Common myeloid progenitor, CD34-positive (primary cell): ENCODE data around the gene PANK1.

Experiments
- CTCF ChIA-PET: fragments of 350-600 bp; sonication (Branson Sonifier 250); formaldehyde crosslinking; loops from one replicate; lab custom pipeline; 2021; ENCODE audit warnings: antibody characterized with exemption; lab: Charles Lee
- POLR2A ChIA-PET: fragments of 350-600 bp; sonication (Branson Sonifier 250); formaldehyde crosslinking; loops from one replicate; lab custom pipeline; 2021; ENCODE audit warnings: antibody characterized with exemption; lab: Charles Lee
- DNase-seq, 3 donors: peaks; one replicate each; pipeline versions ENCODE4 v3.0.0 to v3.0.0-alpha.2; 2013
- H3K27ac ChIP-seq, 2 experiments: 1 replicate in 1 of 2; 2 replicates in 1 of 2; pipeline ENCODE4 v1.7.0; 2013; ENCODE audit warnings: inconsistent platforms in 2 of 2, low read length in 2 of 2, mild to moderate bottlenecking in 2 of 2, low read depth in 1 of 2, moderate library complexity in 1 of 2; ENCODE audit not compliant: severe bottlenecking in 2 of 2, insufficient read depth in 1 of 2, poor library complexity in 1 of 2
- H3K27me3 ChIP-seq, 5 experiments: replicated peaks in 2 of 5; 1 replicate in 3 of 5; 2 replicates in 2 of 5; pipeline versions ENCODE4 v1.6.1 to v1.7.0; 2013; ENCODE audit warnings: low read length in 4 of 5, mild to moderate bottlenecking in 2 of 5, moderate library complexity in 2 of 5, inconsistent platforms in 1 of 5; ENCODE audit not compliant: insufficient read depth in 5 of 5, control insufficient read depth in 4 of 5
- H3K36me3 ChIP-seq, 4 experiments: 1 replicate in 2 of 4; 2 replicates in 2 of 4; pipeline versions ENCODE4 v1.6.1 to v1.7.0; 2013; ENCODE audit warnings: low read length in 3 of 4, control low read depth in 1 of 4, mild to moderate bottlenecking in 1 of 4; ENCODE audit not compliant: control insufficient read depth in 4 of 4, insufficient read depth in 4 of 4
- H3K4me1 ChIP-seq, 4 experiments: 1 replicate in 3 of 4; 2 replicates in 1 of 4; pipeline versions ENCODE4 v1.6.1 to v1.7.1; 2013; ENCODE audit warnings: low read length in 3 of 4, mild to moderate bottlenecking in 3 of 4, control low read depth in 1 of 4, inconsistent platforms in 1 of 4, moderate library complexity in 1 of 4; ENCODE audit not compliant: control insufficient read depth in 4 of 4, insufficient read depth in 4 of 4; ENCODE audit errors: control extremely low read depth in 1 of 4
- H3K4me3 ChIP-seq, 7 experiments: 1 replicate in 4 of 7; 2 replicates in 3 of 7; pipeline versions ENCODE4 v1.5.1 to v1.7.0; 2013; ENCODE audit warnings: mild to moderate bottlenecking in 7 of 7, low read length in 6 of 7, moderate library complexity in 6 of 7, inconsistent platforms in 2 of 7, low read depth in 2 of 7, control low read depth in 1 of 7; ENCODE audit not compliant: insufficient read depth in 4 of 7, control insufficient read depth in 1 of 7; ENCODE audit errors: extremely low read depth in 1 of 7
- H3K9me3 ChIP-seq, 5 experiments: 1 replicate in 4 of 5; 2 replicates in 1 of 5; pipeline versions ENCODE4 v1.6.1 to v1.7.1; 2013; ENCODE audit warnings: low read length in 4 of 5, mild to moderate bottlenecking in 2 of 5, inconsistent platforms in 1 of 5, low read depth in 1 of 5, moderate library complexity in 1 of 5; ENCODE audit not compliant: control insufficient read depth in 4 of 5, insufficient read depth in 2 of 5; ENCODE audit errors: control extremely low read depth in 1 of 5
- WGBS: methylation state at CpG from one replicate; pipeline ENCODE4 v1.1.5; 2013; ENCODE audit not compliant: insufficient coverage; 5-methylcytosine and 5-hydroxymethylcytosine counted together

The PANK1 gene

DNA sequence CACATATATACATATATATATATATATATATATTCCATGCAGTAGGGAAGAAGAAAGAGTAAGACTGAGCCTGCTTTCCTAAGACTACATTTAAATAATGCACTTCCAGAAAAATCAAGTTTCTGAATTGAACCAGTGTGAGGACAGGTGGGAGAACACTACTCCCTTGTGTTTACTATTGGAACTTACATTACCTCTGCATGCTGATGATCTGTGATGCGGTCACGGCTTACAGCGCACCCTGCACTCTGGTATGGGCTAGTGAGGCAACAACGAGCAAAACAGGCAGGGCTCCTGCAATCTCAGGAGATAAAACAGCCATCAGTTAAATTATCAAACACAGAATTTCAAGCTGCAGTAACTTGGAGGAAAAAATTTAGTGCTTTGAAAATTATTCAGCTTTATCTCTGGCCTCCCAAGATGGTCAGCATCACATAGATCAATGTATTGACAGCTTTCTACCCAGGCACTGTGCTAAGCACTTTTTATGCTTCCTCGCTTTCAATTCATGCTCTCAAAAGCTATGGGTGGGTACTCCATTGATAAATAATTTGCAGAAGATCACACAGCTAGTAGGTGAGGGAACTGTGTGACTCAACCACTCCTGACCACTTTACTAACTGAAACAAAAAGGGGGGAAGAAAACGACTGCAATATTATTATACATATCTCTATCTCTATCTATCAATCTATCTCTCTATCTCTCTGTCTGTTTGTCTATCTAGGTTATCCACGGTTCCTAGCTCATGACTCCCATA lies 89.2 kb downstream of the PANK1 start:
- Histone ChIP-seq H3K4me3 (no peak overlapping the region), H3K27me3 (no peaks in the 10 kb centered on the region), H3K9me3 (no peaks in the 10 kb centered on the region), H3K4me1 (no peaks in the 10 kb centered on the region), H3K36me3 (no peaks in the 10 kb centered on the region), H3K27ac (no peak overlapping the region)
- ChIA-PET CTCF (interaction anchor here (1.2 to 1.4 kb wide), 3 partner anchors 9 to 13 kb away, joined by 3 to 4 read pairs (median 3); no protein-coding TSS in a partner anchor), POLR2A (interaction anchor here (0.5 kb wide), 1 partner anchor 8 kb away, joined by 3 read pairs; no protein-coding TSS in a partner anchor)
- DNase-seq = no peak
- WGBS = 90% methylated on average over 5 of the region's 7 CpGs

DNA sequence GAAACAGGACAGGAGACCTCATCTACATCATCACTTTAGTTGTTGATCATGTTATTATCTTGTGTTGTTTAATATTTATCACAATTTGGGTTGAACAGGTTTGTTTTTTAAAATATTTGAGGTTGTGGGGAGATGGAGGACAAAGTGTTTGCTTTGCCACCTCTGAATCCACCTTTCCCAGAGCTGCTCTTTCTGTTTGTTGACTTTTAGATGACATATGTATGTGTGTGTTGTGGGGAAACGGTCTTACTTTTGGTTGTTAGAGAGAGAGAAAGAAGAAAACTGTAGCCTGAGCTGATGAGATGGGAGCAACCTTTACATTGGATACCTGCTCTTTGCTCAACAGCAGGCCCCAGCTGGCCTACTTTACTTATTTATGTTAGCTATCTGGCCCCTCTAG lies 90.6 kb downstream of the PANK1 start:
- Histone ChIP-seq H3K27ac (no peak overlapping the region), H3K9me3 (no peaks in the 10 kb centered on the region), H3K27me3 (no peaks in the 10 kb centered on the region), H3K36me3 (no peaks in the 10 kb centered on the region), H3K4me1 (no peaks in the 10 kb centered on the region), H3K4me3 (no peak overlapping the region)
- DNase-seq = no peak
- CTCF ChIA-PET = interaction anchor here (1.8 kb wide), 1 partner anchor 8 kb away, joined by 6 read pairs; no protein-coding TSS in a partner anchor
- WGBS = no CpG with 5 or more reads among the region's 1 CpG
- POLR2A ChIA-PET = no interaction called here

DNA sequence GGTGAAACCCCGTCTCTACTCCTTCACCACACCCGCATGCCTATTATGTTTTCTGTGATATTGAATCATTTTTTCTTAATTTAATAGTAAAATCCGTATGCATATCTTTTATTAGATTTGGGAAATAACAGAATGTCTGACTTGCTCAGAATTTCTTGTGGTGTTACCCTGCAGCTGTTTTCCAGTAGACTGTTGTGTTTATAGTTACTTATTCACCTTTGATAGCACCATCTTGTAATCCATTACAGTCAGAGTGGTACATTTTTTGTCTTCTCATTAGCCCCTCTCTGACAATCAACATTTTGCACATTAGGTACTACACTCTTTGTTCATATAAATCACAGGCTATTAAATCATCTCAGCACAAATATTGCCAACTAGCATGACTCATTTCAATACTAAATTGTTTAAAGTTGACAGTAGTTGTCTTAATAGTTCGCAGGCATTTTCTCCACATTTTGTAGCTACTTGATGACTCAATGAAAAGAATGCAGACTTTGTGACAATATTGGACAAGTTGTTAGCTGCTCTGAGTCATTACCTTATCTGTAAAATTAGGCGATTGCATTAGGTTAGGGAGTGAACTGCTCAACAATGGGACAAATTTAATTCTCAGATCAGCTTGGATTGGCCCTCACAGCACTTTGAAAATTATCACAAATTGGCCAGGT lies 91.8 kb downstream of the PANK1 start:
- CTCF ChIA-PET = interaction anchor here (1.8 kb wide), 1 partner anchor 10 kb away, joined by 6 read pairs; no protein-coding TSS in a partner anchor
- no peak overlapping the region for H3K4me3 ChIP-seq

DNA sequence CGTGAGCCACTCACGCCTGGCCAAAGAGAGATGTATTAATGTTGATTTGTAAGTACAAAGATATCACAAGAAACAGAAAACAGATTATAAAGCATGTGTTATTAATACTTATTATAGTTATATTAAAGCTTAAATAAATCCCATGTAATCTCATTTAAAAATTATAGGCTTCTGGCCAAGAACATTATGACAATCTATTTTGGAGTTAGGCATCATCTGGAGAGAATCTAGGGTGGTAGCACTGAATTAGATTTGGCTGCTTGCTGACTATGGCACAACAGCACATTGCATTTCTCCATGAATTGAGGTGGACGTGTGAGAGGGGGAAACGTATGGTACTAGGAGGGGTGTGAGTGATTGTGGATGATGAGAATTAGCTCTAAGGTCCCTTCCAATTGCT lies 92.8 kb downstream of the PANK1 start:
- no peaks in the 10 kb centered on the region for H3K27me3 ChIP-seq
- no peaks in the 10 kb centered on the region for H3K9me3 ChIP-seq
- no peak overlapping the region for H3K27ac ChIP-seq
- CTCF ChIA-PET = interaction anchor here (1.0 kb wide), 1 partner anchor 87 kb away, joined by 3 read pairs; no protein-coding TSS in a partner anchor
- no peak overlapping the region for H3K4me3 ChIP-seq
- no peaks in the 10 kb centered on the region for H3K4me1 ChIP-seq
- no peaks in the 10 kb centered on the region for H3K36me3 ChIP-seq
- POLR2A ChIA-PET = no interaction called here
- no peak for DNase-seq
- WGBS = no CpG with 5 or more reads among the region's 4 CpGs

More for the DNA sequence above, 91.8 kb downstream of the PANK1 start:
- H3K36me3 ChIP-seq = no peaks in the 10 kb centered on the region
- H3K27ac ChIP-seq = no peak overlapping the region
- H3K27me3 ChIP-seq = no peaks in the 10 kb centered on the region
- peak in 1 of 3 donors; percentile 17 for DNase-seq
- 92% methylated on average over 1 of the region's 5 CpGs for WGBS
- POLR2A ChIA-PET = no interaction called here
- no peaks in the 10 kb centered on the region for H3K4me1 ChIP-seq
- no peaks in the 10 kb centered on the region for H3K9me3 ChIP-seq

DNA sequence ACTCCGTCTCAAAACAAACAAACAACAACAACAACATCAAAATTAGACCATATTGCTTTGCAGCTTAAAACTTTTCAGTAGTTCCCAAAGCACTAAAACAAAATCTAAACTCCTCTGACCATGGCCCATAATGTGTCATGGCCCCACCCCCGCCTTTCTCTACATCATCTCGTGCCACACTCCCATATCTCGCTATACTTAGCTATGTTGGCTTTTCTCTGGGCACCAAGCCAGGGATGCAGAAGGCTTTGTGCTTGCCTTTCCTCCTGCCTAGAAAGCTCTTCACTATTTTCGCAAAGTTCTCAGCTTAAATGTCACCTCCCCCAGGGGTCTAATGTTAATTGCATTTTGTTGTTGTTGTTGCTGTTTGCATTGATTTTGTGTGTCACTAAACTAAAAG lies 94.5 kb downstream of the PANK1 start:
- no peak overlapping the region for H3K4me3 ChIP-seq
- no peaks in the 10 kb centered on the region for H3K36me3 ChIP-seq
- peaks cover 0 to 2% (median 0%) of the 10 kb centered on the region in 5 experiments for H3K9me3 ChIP-seq
- H3K4me1 ChIP-seq = no peaks in the 10 kb centered on the region
- ChIA-PET CTCF (interaction anchor here (0.9 kb wide), 1 partner anchor 9 kb away, joined by 3 read pairs; no protein-coding TSS in a partner anchor), POLR2A (no interaction called here)
- 89% methylated on average over 4 of the region's 5 CpGs for WGBS
- no peaks in the 10 kb centered on the region for H3K27me3 ChIP-seq
- no peak for DNase-seq
- H3K27ac ChIP-seq = no peak overlapping the region

DNA sequence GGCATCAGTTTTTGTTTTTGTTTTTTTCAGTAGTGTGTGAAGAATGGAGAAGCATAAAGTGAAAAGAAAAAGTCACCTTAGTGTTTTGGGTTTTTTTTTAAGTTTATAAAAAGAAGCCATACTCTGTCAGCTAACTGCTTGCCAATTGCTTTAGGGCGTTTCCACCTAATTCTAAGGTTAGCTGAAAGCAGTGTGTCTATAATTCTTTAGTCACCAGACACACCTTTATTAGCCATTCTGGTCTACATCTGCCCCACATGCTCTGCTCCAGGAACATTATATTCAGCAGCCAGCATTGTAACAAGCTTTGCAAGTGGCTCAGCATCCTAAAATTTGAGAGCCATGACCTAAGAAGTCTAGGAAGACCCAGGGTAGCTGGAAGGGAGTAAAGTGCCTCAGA lies 95.5 kb downstream of the PANK1 start:
- Histone ChIP-seq H3K4me1 (no peaks in the 10 kb centered on the region), H3K27ac (no peak overlapping the region), H3K36me3 (no peaks in the 10 kb centered on the region), H3K27me3 (no peaks in the 10 kb centered on the region), H3K9me3 (peaks cover 0 to 2% (median 0%) of the 10 kb centered on the region in 5 experiments), H3K4me3 (no peak overlapping the region)
- ChIA-PET POLR2A (interaction anchor here (0.6 kb wide), 1 partner anchor 1697 kb away, joined by 3 read pairs; no protein-coding TSS in a partner anchor), CTCF (interaction anchor here (1.0 kb wide), 1 partner anchor 69 kb away, joined by 3 read pairs; no protein-coding TSS in a partner anchor)
- 100% methylated on average over 1 of the region's 1 CpG for WGBS
- DNase-seq = no peak

DNA sequence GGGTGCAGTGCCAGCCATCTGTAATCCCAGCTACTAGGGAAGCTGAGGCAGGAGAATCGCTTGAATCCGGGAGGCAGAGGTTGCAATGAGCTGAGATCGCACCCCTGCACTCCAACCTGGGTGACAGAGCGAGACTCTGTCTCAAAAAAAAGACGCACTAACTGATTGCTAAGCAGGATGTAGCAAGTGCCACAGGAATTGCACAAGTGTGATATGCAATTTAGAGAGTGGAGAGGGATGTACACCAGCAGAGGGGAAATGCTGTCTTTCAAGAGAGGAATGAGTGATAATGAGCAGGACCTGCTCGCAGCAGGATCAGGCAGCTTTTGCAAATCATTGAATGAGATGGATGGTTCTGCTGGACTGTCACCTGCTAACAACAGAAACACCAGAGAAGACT lies 96.4 kb downstream of the PANK1 start:
- H3K4me1 ChIP-seq = no peaks in the 10 kb centered on the region
- no peak overlapping the region for H3K4me3 ChIP-seq
- H3K27me3 ChIP-seq = no peaks in the 10 kb centered on the region
- H3K36me3 ChIP-seq = no peaks in the 10 kb centered on the region
- whole genome bisulfite sequencing = 85% methylated on average over 6 of the region's 6 CpGs
- ChIA-PET POLR2A (no interaction called here), CTCF (no interaction called here)
- DNase-seq = no peak
- H3K9me3 ChIP-seq = peaks cover 0 to 2% (median 0%) of the 10 kb centered on the region in 5 experiments
- H3K27ac ChIP-seq = no peak overlapping the region
